Right lobe of liver (tissue), 4 donors: ENCODE results near the gene KANSL2.
"Not testable (repeated sequence)": the region's sequence is repeated elsewhere in the genome, so short reads cannot be mapped to it uniquely, and the experiment has no call there.

ENCODE experiments used
- CTCF ChIP-seq, 4 donors: fragments of 200-600 bp in 3 of 4; fragments of 450-650 bp in 1 of 4; IDR thresholded peaks; one replicate each; pipeline versions ENCODE4 v1.5.1 to v1.8.0; 2016 to 2022; ENCODE audit warnings: antibody characterized with exemption in 4 of 4, mild to moderate bottlenecking in 2 of 4
- POLR2A ChIP-seq: fragments of 450-650 bp; IDR thresholded peaks from one replicate; pipeline ENCODE4 v1.6.1; 2017; ENCODE audit warnings: antibody characterized with exemption, mild to moderate bottlenecking
- donor health status: DM: no; HTN: no; CAD: no.
- donor health status: DM: no; HTN: no; CAD: no.
- donor health status: DM: no; HTN: yes; CAD: no.

- not testable (repeated sequence) for TF ChIP-seq CTCF (IDR thresholded peaks at IDR 0.05); POLR2A
Observed at GRCh38 chr12:48682533-48682905, 481 bp upstream of the KANSL2 start.
